Smooth muscle cell (in vitro differentiated cells): ENCODE data around the gene DUSP9. TPM values are rescaled to one million over a fixed set of nuclear protein-coding genes. Genes with fewer than 3 reads are reported as not detected.
"Not testable (repeated sequence)": the region's sequence is repeated elsewhere in the genome, so short reads cannot be mapped to it uniquely, and the experiment has no call there.

ENCODE experiments used
- DNase-seq: peaks from one replicate; lab custom pipeline; 2025; ENCODE audit not compliant: unreplicated experiment; lab: John Stamatoyannopoulos, UW
- H2AFZ ChIP-seq: fragments of 200-600 bp; sonication (generic); 2 replicates; pipeline ENCODE4 v1.6.0; 2016; ENCODE audit warnings: antibody characterized with exemption, low read depth, mild to moderate bottlenecking
- H3F3A ChIP-seq: fragments of 200-600 bp; sonication (generic); 2 replicates; pipeline ENCODE4 v1.6.0; 2017; ENCODE audit warnings: antibody characterized with exemption, low read depth
- H3K27ac ChIP-seq: fragments of 200-600 bp; sonication (generic); 2 replicates; pipeline ENCODE4 v1.5.1; 2016; ENCODE audit warnings: low read depth, mild to moderate bottlenecking
- H3K27me3 ChIP-seq: fragments of 200-600 bp; sonication (generic); 2 replicates; pipeline ENCODE4 v1.6.1; 2016; ENCODE audit warnings: low read depth, mild to moderate bottlenecking
- H3K36me3 ChIP-seq: fragments of 200-600 bp; sonication (generic); 2 replicates; pipeline ENCODE4 v1.5.1; 2016; ENCODE audit warnings: low read depth
- H3K4me1 ChIP-seq: fragments of 200-600 bp; sonication (generic); 2 replicates; pipeline ENCODE4 v1.5.1; 2016; ENCODE audit warnings: low read depth
- H3K4me2 ChIP-seq: fragments of 200-600 bp; sonication (generic); 2 replicates; pipeline ENCODE4 v1.6.0; 2016; ENCODE audit warnings: mild to moderate bottlenecking
- H3K4me3 ChIP-seq: fragments of 200-600 bp; sonication (generic); 2 replicates; pipeline ENCODE4 v1.5.1; 2016; ENCODE audit warnings: mild to moderate bottlenecking
- H3K79me2 ChIP-seq: fragments of 200-600 bp; sonication (generic); 2 replicates; pipeline ENCODE4 v1.6.0; 2016; ENCODE audit warnings: low read depth, mild to moderate bottlenecking
- H3K9ac ChIP-seq: fragments of 200-600 bp; sonication (generic); 2 replicates; pipeline ENCODE4 v1.6.0; 2016; ENCODE audit warnings: low read depth
- H3K9me3 ChIP-seq: fragments of 200-600 bp; sonication (generic); replicated peaks from 2 replicates; pipeline ENCODE4 v1.5.1; 2016; ENCODE audit warnings: low read depth
- H4K20me1 ChIP-seq: fragments of 200-600 bp; sonication (generic); 2 replicates; pipeline ENCODE4 v1.6.0; 2016; ENCODE audit warnings: low read depth
- CTCF ChIP-seq: fragments of 200-600 bp; sonication (generic); IDR thresholded peaks from 2 replicates; pipeline ENCODE4 v1.5.1; 2017; ENCODE audit warnings: borderline replicate concordance, mild to moderate bottlenecking, antibody characterized with exemption; ENCODE audit not compliant: insufficient read depth, poor library complexity, severe bottlenecking
- WGBS: methylation state at CpG from one replicate; pipeline ENCODE4 v1.1.7; 2016; ENCODE audit warnings: low lambda C conversion rate; 5-methylcytosine and 5-hydroxymethylcytosine counted together
- polyA plus RNA-seq: library from polyadenylated mRNA; unstranded; fragments of >200 nt; fragmentation: Nextera tagmentation; extraction: Ambion mirVana; gene quantifications from 2 replicates; pipeline ENCODE4 v1.2.1, GENCODE V29; 2016
- total RNA-seq: library from RNA; depleted of rRNA; stranded (reverse); fragments of >200 nt; gene quantifications from 2 replicates; pipeline ENCODE4 v1.2.3, GENCODE V29; 2014

The DUSP9 gene
- total and polyA plus RNA-seq, 2 experiments from 2014 or later, result 3.0 to 11.3 TPM

DNA sequence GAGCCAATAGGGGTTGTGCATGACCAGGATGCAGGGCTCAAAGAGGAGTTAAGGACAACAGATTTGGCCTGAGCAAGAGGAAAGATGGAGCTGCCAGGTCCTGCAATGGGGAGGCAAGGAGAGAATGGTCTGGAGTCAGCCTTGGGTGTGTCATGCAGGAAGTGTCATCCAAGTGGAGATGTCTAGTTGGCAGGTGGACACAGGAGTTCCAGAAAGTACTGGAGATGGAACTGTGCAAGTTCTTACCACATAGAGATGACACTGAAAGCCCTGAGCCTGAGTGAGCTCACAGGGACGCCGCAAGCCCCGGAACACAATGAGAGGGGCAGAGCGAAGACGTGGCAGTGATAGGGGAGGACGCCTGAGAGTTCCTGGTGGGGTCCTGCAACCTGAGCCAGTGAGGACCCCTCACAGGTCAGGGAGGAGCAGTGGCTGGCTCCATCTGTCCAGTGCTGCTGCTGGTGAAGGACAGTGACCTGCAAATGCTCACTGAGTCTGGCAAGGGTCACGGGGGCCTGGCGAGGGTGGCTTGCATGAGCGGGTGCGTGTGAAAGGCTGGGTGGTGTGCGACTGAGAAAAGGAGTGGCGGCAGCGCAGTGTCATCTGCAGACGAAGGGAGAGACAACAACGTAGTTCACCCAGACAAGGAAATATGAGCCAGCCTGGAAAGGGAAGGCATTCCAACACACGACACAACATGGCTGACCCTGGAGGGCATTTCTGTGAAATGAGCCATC is 50.2 kb downstream of the DUSP9 start:
- H3K27me3 ChIP-seq, DNase-seq, H3K79me2 ChIP-seq, H3K4me2 ChIP-seq, H3K27ac ChIP-seq, H3K9ac ChIP-seq, H3F3A ChIP-seq, H4K20me1 ChIP-seq, H3K9me3 ChIP-seq, H2AFZ ChIP-seq, H3K4me3 ChIP-seq, H3K36me3 ChIP-seq, H3K4me1 ChIP-seq: not testable (repeated sequence)
- 92% methylated on average over 16 of the region's 16 CpGs for WGBS

- Histone ChIP-seq H3K79me2 (no peaks in the 10 kb centered on the region), H3K27me3 (no peaks in the 10 kb centered on the region), H3K9ac (no peak overlapping the region), H2AFZ (no peak overlapping the region), H3K27ac (no peak overlapping the region), H3K4me2 (no peak overlapping the region), H3F3A (no peaks in the 10 kb centered on the region), H3K4me1 (no peaks in the 10 kb centered on the region), H3K9me3 (no peaks in the 10 kb centered on the region), H3K36me3 (no peaks in the 10 kb centered on the region), H3K4me3 (no peak overlapping the region), H4K20me1 (no peaks in the 10 kb centered on the region)
- no peak for DNase-seq
- no peak for TF ChIP-seq CTCF
- WGBS, result 92% methylated on average over 16 of the region's 16 CpGs
Observed at GRCh38 chrX:153697924-153698865, 51.2 kb downstream of the DUSP9 start.

- DNase-seq, H3K79me2 ChIP-seq, H3K4me1 ChIP-seq, H3K4me3 ChIP-seq, H4K20me1 ChIP-seq, H3K36me3 ChIP-seq, H3K27ac ChIP-seq, H3K27me3 ChIP-seq, H2AFZ ChIP-seq, H3K9me3 ChIP-seq, H3K4me2 ChIP-seq, H3K9ac ChIP-seq, H3F3A ChIP-seq: not testable (repeated sequence)
- WGBS, result 89% methylated on average over 16 of the region's 16 CpGs
Observed at GRCh38 chrX:153699210-153699783, 52.3 kb downstream of the DUSP9 start.

GRCh38 chrX:153699784-153700371 is 52.9 kb downstream of the DUSP9 start:
- not testable (repeated sequence) for H4K20me1 ChIP-seq, H3K27ac ChIP-seq, H3K79me2 ChIP-seq, H3K9ac ChIP-seq, H3K4me2 ChIP-seq, H3K4me3 ChIP-seq, H3K36me3 ChIP-seq, H3F3A ChIP-seq, H2AFZ ChIP-seq, DNase-seq, H3K9me3 ChIP-seq, H3K27me3 ChIP-seq, H3K4me1 ChIP-seq
- 84% methylated on average over 18 of the region's 18 CpGs for WGBS
